ENCODE data around the gene ZBTB21.

The ZBTB21 gene

GRCh38 chr21:42009831-42010506 is at the start of gene ZBTB21:
TSS of gene ZBTB21 (minus strand) at chr21:42010360. CDS start at chr21:41994095, 16,265 bp downstream.
- peak; percentile 97 for DNase-seq (ENCODE audit: low spot score)

GRCh38 chr21:42059721-42060120 is 49.6 kb upstream of the ZBTB21 start:
- DNase-seq (ENCODE audit: low spot score): no peak

- no peak for DNase-seq (ENCODE audit: low spot score)
Measured at GRCh38 chr21:42059141-42059540, 49.0 kb upstream of the ZBTB21 start.

DNA sequence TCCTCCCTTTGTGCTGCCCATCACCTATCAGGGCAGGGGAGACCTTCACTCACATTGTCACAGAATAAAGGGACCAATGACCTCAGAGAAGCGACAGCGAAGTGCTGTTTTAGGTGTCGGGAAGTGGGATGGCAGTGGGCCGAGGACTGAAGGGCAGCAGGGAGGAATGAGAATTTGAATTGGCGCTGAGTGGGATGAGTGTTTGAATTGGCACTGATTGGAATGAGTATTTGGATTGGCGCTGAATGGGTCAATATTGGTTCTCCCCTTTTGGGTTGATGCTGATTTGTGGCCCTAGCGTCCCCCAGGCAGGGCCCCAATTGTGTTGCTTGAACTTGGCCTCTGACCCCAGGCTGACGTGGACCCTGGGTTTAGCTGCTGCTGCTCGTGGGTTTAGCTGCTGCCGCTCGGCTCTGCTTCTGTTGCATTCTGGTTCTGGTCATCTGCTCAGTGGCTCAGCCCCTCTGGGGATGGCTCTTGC is 48.5 kb upstream of the ZBTB21 start:
- DNase-seq (ENCODE audit: low spot score): no peak

DNA sequence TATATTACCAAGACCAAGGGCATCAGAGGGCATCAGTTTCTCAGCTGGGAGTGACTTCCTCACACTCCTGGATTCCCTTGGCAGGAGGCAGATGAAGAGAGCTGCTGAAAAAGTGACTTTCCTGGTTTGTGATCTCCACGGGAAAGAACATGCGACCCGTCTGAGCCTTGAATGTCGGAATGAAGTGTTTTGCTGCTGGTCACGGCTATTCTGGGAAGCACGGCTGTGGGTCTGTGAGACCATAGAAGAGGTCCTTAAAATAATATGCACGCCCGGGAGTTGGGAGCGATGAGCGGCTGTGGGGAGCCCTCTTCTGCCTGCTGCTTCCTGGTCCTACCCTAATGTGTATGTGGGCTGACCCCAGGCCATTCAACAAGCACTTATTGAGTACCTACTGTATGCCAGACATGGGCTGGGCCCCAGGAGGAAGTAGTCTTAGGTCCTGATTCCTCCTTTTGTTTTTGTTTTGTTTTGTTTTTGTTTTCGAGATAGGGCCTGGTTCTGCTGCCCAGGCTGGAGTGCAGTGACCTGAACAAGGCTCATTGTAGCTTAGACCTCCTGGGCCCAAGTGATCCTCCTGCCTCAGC is 47.8 kb upstream of the ZBTB21 start:
- DNase-seq (ENCODE audit: low spot score): no peak

DNA sequence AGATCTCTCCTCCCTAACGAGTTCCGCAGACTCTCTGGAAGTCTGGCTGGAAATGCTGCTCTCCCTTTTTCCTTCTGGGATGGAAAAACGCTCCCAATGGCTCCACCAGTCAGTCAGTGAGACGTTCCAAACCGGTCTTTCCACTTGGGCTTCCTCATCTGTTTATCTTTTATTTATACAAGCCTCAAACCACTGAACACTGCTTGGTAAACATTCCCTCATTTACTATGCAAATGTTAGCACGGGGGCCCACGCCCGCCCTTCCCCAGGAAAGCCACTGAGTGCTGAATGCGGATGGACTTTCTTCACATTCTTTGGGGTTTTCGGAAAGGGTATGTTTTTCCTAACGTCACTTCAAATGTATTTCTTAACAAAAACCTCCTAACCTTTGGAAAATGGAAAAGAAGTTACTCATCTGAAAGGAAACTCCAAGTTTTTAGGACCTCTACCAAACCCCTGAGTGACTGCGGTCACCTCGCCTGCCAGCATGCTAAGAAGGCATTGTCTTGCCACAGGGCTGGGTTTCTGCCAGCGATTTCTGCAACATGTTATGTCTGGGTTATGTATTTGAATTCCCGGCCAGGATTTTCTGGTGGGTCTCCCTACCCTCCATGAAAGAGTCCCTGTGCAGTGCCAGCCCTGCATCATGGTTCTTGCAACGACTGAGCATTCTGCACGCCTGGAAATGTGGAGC is 47.0 kb upstream of the ZBTB21 start:
- DNase-seq (ENCODE audit: low spot score): no peak

- no peak for DNase-seq (ENCODE audit: low spot score)
Measured at GRCh38 chr21:42056468-42056867, 46.3 kb upstream of the ZBTB21 start.

DNA sequence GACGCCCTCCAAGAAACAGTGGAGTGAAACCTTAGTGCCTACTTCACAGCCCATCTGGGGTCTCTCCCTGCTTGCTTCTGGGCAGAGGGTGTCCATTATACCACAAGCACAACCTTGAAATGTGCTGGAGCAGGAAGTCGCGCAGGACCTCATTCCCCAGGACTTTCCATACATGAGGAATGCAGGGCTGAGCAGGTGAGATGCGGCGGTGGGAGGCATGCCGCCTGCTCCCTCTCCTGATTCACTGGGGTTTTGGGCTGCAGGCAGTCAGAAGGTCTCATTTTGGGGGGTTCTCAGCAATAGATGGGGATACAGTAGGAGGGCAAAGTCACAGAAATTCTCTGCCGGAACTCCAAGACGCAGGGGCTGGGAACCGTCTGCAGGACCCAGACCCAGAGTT is 45.3 kb upstream of the ZBTB21 start:
- DNase-seq (ENCODE audit: low spot score): no peak

DNA sequence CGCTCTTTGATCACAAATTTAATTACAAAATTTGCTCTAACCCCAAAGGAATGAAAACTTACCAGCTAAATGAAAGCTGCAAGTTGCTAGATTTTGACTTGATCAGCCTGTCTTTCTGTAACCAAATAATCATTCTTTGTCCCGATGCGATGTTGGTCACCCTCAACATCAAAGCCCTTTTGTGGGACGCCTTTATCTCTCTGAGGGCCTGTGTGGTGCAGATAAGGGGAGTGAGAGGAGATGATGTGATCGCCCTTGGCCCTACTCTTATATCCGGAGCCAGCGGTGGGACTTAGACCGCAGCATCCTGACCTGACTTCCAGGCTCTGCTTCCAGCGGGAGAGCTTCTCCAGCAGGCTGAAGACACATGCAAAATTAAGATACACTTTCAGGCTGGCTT is 41.6 kb upstream of the ZBTB21 start:
- no peak for DNase-seq (ENCODE audit: low spot score)

GRCh38 chr21:42049578-42050430 is 39.6 kb upstream of the ZBTB21 start:
- no peak for DNase-seq (ENCODE audit: low spot score)

DNA sequence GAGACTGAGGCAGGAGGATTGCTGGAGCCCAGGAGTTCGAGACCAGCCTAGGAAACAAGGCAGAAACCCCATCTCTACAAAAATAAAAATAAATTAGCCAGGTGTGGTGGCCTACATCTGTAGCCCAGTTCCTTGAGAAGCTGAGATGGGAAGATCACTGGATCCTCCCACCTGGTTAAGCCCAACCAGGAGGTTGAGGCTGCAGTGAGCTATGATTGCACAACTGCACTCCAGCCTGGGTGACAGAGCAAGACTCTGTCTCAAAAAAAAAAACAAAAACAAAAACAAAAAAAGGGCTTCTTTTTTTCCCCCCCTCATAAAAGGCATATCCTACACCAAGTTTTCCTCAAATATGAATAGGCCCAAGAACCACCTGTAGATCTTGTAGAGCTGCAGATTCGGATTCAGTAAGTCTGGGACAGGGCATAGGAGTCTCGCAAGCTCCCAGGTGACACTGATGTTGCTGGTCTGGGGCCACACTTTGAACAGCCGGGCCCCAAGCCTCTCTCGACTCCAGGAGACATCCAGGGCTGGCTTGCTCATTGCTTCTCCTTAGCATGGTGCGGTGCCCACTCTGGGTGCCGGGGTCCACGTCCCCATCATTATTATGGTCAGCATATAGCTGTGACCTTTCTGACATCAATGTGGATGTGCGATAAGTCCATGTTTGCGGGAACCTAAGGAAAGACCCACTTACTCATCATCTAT is 38.9 kb upstream of the ZBTB21 start:
- DNase-seq (ENCODE audit: low spot score): no peak

GRCh38 chr21:42047821-42048613 is 37.9 kb upstream of the ZBTB21 start:
- peak; percentile 25 for DNase-seq (ENCODE audit: low spot score)

DNA sequence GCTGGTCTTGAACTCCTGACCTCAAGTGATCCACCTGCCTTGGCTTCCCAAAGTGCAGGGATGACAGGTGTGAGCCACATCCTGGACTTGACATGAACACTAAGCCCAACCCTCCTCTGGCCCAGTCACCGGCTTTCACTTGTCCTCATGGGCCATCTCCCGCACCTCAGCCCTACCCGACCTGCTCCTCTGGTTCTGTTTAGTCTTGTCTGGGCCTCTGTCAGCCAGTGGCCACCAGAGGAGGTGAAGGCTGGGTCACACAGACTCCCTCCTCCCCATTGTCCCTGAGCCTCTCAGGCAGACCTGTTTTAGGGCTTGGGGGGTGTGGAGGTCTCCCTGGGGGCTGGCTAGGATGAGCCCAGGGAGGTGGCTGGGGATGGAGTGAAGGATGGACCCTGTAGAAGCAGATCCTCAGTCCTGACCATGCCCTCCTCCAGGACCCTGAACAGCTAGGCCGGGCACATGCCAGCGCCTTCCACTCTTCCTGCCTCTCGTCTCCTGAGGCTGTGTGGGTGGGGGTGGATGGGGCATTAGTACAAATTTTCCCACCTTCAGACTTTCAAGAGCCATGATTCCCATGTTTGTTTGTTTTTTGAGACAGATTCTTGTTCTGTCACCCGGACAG is 34.8 kb upstream of the ZBTB21 start:
- no peak for DNase-seq (ENCODE audit: low spot score)

DNA sequence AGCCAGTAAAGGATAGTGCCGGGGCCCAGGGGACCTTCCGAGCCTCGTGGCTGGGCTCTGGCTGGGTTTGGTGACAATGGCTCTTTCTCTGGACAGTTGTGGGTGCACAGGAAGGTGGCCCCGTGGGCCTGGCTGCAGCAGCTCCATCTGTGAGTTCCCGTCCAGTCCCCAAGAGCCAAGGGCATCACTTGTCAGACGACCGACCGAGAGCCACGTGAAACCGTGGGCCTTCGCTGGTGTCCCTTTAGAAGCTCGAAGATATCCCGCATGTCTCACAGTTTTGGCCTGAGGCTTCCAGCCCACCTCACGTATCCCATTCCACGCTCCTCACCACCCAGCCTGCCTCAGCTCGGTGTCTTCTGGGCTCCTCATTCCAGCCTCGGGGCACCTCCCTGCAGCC is 33.8 kb upstream of the ZBTB21 start:
- DNase-seq (ENCODE audit: low spot score): no peak

DNA sequence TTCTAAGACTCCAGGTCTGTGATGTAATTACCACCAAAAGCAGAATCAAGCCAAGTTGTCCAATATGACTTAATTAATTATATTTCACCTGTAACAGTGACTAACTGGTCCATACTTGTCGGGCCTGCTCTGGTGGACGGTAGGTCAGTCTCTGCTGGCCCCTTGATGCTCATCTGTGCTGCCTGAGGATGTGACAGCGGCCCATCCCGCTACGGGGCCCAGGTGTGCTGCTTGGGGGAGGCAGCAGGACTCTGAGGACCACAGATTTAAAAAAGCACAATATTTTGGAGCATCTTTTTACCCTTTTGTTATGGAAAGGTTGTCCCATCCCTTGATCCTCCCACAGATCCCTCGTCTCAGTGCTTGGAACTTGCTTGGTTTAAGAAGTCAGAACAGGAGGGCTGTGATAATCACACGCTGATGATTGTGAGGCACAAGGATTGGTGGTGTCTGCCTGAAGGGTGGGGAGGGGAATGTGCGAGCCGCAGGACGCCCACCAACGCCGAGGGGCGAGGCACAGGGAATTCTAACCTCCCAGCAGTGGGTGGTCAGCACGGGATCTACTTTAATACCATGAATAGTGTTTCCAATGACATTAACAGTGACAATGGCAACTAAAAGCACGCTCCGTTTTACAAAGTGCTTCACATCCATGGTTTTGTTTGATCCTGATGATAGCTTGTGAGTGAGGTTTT is 33.2 kb upstream of the ZBTB21 start:
- DNase-seq (ENCODE audit: low spot score): no peak

GRCh38 chr21:42042651-42043050 is 32.5 kb upstream of the ZBTB21 start:
- DNase-seq (ENCODE audit: low spot score): no peak

DNA sequence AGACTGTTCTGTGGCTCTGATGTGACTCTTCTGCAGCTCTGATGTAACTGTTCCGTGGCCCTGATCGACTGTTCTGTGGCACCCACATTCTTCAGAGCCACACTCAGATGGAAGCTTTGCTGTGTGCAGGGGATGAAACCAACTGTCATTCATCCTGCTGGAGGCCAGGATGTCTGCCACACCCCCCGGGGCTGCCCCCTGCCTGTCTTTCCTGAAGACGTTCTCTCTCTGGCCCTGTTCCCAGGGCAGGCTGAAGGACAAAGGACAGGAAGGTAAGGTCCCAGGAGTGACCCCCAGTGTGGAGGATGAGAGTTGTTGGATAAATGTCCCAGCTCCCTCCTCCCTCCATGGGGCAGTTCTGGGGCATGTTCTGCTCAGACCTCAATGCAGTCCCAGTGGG is 31.6 kb upstream of the ZBTB21 start:
- no peak for DNase-seq (ENCODE audit: low spot score)

DNA sequence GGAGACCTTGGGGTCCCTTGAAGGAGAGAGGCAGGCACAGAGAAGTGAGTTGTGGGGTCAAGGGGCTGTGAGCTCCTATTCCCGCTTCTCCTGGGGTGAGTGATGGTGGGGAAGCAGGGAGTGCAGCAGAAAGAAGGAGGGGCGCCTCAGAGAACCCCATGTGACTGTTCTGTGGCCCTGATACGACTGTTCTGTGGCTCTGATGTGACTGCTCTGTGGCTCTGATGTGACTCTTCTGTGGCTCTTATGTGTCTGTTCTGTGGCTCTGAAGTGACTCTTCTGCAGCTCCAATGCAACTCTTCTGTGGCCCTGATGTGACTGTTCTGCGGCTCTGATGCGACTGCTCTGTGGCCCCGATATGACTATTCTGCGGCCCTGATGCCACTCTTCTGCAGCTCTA is 31.1 kb upstream of the ZBTB21 start:
- no peak for DNase-seq (ENCODE audit: low spot score)

- DNase-seq (ENCODE audit: low spot score): no peak
Measured at GRCh38 chr21:42040411-42041180, 30.4 kb upstream of the ZBTB21 start.

All from cerebellar cortex (tissue), 1 donor.